Measurements from ENCODE around the gene B3GALT5.

Gene B3GALT5

GRCh38 chr21:39648879-39649278 lies 36.1 kb downstream of the B3GALT5 start:
- no peak for DNase-seq

DNA sequence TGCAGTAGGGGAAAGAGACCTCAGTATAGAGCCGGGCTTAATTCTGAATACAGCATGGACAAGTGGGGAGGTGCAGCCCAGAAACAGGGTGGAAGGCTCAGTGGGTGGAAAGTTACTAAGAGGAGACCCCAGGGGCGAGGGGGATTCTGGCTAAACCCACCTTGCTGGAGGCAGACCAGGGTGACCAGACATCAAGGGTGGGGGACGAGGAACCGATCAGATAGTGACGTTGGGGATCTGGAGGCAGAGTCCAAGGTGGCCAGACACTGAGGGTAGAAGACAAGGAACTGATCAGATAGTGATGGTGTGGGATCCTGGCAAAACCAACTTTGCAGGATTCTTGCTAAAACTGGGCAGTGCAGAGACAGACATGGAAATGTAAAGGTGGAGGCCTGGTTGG lies 36.8 kb downstream of the B3GALT5 start:
- no peak for DNase-seq

GRCh38 chr21:39650306-39650705 lies 37.6 kb downstream of the B3GALT5 start:
- no peak for DNase-seq

GRCh38 chr21:39650801-39651200 lies 38.1 kb downstream of the B3GALT5 start:
- DNase-seq = no peak

DNA sequence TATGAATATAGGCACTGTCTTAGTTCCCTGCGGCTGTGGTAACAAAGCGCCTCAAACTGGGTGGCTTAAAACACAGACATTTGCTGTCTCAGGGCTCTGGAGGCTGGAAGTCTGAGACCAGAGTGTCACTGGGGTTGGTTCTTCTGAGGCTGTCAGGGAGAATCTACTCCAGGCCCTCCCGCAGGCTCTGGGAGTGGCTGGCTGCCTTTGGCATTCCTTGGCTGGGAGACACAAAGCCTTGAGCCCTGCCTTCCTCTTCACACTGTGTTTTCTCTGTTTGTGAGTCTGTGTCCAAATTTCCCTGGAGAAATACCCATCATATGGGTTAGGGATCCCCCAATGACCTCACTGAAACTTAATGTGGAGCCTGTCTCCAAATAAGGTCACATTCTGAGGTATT lies 38.5 kb downstream of the B3GALT5 start:
- DNase-seq = no peak

GRCh38 chr21:39654951-39655350 lies 42.2 kb downstream of the B3GALT5 start:
- DNase-seq = no peak

- DNase-seq = no peak
These were observed 42.8 kb downstream of the B3GALT5 start for GRCh38 chr21:39655589-39655988.

DNA sequence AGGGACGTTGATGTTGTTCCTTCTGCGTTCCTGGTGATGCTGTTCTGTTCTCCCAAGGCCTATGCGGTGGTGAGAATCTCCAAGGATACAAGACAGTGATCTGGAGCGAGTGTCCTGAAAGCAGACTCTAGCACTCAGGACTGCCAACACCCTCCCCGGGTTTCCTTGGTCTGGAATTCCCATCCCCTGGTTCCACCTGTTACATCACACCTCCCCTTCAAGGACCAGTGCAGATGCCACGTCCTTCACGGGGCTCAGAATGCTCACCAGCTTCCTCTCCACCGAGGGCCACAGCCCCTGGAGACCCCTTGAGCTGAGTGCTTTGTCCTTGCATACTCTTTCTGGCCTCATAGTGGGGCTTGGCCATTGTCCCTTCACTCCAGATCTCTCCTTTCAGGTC lies 43.5 kb downstream of the B3GALT5 start:
- DNase-seq = no peak

- no peak for DNase-seq
These were observed 44.5 kb downstream of the B3GALT5 start for GRCh38 chr21:39657091-39657689.

- DNase-seq = no peak
These were observed 45.3 kb downstream of the B3GALT5 start for GRCh38 chr21:39658066-39658465.

DNA sequence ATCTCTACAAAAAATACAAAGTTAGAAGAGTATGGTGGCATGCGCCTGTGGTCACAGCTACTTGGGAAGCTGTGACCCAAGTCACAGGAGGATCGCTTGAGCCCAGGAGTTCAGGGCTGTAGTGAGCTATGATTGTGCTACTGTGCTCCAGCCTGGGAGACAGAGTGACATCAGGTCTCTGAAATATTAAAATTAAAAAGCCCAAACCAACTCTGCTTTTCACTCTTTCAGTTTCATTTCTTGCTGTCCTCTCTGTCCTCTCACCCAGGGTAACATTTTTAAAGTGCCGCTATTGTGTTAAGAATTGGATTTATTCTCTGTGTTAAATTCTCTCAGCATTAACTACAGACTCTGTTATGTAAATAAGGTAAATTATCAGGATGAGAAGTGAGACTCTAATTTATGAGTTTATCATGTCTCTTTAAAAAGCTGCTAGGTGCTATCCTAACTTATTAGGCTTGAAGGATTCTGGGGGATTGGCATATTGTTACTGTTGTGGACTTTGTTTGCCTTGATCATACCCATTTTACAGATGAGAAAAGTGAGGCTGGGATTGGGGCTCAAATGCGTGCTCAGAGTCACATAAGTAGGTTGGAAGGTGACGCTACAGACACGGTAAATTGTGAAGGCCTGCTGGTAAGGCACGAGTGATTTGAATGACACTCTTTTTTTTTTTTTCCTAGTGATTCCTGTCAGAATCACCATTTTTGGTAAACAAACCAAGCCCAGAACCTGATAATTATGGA lies 46.5 kb downstream of the B3GALT5 start:
- DNase-seq = no peak

- no peak for DNase-seq
These were observed 47.6 kb downstream of the B3GALT5 start for GRCh38 chr21:39660191-39660980.

GRCh38 chr21:39661121-39661520 lies 48.4 kb downstream of the B3GALT5 start:
- no peak for DNase-seq

DNA sequence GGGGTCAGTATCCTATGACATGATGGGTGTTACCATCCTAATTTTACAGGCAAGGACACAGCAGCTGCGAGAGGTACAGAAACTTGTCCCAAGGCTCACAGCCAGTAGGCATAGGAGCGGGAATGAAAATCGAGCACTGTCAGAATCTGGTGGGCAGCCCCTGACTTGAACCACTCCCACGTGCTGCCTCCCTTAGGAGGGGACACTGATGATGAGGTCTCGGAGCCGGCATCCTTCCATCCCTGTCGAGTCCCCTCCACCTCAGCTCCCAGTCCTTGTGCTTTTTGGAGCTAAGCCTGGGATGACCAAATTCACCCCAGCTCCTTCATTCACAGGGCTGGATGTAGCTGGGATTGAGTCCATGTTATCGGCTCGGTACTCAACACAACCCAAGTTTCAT lies 49.0 kb downstream of the B3GALT5 start:
- DNase-seq = no peak

- no peak for DNase-seq
These were observed 49.7 kb downstream of the B3GALT5 start for GRCh38 chr21:39662411-39662953.

- DNase-seq = no peak
These were observed 50.3 kb downstream of the B3GALT5 start for GRCh38 chr21:39663066-39663465.

DNA sequence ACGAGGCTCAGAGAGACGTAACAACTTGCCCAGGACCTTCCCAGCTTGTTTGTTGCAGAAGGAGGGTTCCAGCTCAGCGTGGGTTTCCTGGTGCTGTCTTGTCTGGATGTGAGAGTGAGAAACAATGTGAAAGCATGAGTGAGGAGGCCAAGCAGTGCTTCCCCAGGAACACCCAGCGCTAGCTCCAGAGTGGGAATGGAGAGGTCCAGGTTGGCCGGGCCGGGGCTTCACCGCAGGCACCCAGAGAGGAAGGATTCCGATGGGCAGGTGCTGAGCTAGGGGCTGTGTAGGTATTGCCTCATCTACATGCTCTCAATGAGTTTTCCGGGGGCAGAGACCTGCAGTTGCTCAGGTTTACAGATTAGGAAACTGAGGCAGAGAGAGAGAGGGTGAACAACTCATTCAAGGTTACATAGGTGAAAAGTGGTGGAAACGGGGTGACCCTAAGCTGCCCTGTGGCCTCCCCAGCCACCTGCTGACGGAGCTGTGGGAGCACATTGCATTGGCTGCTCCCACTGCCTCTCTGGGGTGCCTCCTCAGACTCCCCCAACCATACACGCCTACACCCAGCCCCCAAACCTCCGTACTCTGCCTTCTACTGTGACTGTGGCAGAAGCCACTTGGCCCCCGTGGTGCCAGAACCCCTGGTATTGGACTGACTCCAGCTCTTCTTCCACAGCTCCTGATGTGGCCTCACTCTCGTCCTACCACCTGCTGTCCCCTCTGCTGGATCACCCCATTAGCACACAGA lies 51.2 kb downstream of the B3GALT5 start:
- no peak for DNase-seq

DNA sequence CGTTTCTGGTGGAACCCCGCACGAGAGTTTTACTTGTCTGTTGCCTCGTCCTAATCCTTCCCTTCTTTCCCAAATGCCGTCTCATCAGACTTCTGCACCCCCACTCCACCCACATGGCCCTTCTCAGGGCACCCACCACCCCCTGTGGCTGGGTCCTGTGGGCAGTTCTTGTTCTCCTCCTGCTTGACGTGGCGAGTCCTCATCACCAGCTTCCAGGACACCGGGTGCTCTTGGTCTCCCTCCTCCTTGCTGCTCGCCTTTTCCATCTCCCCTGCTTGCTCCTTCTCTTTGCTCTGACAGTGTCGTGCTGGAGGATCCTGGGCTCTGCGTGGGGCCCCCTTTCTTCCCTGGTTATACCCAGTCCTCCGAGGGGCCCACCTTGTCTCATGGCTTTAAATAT lies 51.8 kb downstream of the B3GALT5 start:
- DNase-seq = no peak

GRCh38 chr21:39666026-39666425 lies 53.3 kb downstream of the B3GALT5 start:
- DNase-seq = no peak

- no peak for DNase-seq
These were observed 54.1 kb downstream of the B3GALT5 start for GRCh38 chr21:39666681-39667315.

DNA sequence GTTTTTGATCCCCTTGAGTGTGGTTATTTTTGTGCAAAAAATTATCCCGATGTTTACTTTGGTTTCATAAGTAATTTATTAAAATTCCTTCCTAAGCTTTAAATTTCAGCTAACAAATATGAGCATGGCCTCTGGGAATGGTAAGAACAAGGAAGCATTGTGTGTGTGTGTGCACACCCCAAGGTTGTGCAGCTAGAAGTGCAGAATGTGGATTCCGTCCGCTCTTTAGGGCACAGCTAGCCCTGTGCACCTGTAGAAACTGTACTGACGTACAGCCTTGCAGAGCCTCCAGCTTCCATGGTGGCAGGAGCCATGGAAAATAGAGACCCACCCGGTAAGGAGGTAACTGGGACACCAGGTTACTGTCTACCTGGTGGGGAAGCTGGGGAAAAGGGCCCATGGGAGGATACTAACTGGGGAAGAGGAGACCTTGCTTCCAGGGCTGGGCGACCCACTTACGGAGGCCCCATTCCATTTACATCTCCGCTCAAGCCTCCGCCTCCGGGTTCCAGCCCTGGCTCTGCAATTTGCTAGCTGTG lies 54.7 kb downstream of the B3GALT5 start:
- no peak for DNase-seq

- no peak for DNase-seq
These were observed 55.6 kb downstream of the B3GALT5 start for GRCh38 chr21:39668369-39668768.

Data from activated gamma-delta T cell treated with Interleukin-2 at 50 U/mL for 16 hours (primary cell).